GM12892 (cell line): ENCODE measurements around the gene NPNT.

Source experiments
- DNase-seq: peaks from one replicate; pipeline ENCODE4 v3.0.0; 2011; ENCODE audit not compliant: insufficient read length
- FAIRE-seq: peaks from 2 replicates; lab custom pipeline; 2011; peaks lifted over from hg19 to GRCh38; lab: Jason Lieb, UNC
- POLR2A ChIP-seq: IDR thresholded peaks from 2 replicates; pipeline ENCODE4 v1.6.1; 2011; ENCODE audit warnings: low read depth, low read length, control low read depth
- POLR2AphosphoS5 ChIP-seq: IDR thresholded peaks from 2 replicates; pipeline ENCODE4 v1.6.1; 2011; ENCODE audit warnings: low read depth, low read length, control low read depth
- TAF1 ChIP-seq: IDR thresholded peaks from 2 replicates; pipeline ENCODE4 v1.6.1; 2011; ENCODE audit warnings: low read depth, mild to moderate bottlenecking, control low read depth, low read length, borderline replicate concordance

NPNT gene

GRCh38 chr4:105956569-105956968 is 61.3 kb downstream of the NPNT start:
- DNase-seq (no peak), FAIRE-seq (no peak)
- TF ChIP-seq POLR2AphosphoS5 (no peak), POLR2A (no peak), TAF1 (no peak)

- TF ChIP-seq POLR2AphosphoS5 (no peak), POLR2A (no peak), TAF1 (no peak)
- DNase-seq (no peak), FAIRE-seq (no peak)
These were observed 62.4 kb downstream of the NPNT start for GRCh38 chr4:105957680-105958079.

GRCh38 chr4:105963461-105964400 is 68.5 kb downstream of the NPNT start:
- no peak for DNase-seq
- no peak for TF ChIP-seq POLR2AphosphoS5
- no peak for TF ChIP-seq POLR2A
- TF ChIP-seq TAF1: no peak
- FAIRE-seq: no peak

GRCh38 chr4:105965183-105965800 is 70.0 kb downstream of the NPNT start:
- DNase-seq (no peak), FAIRE-seq (no peak)
- TF ChIP-seq TAF1 (no peak), POLR2A (no peak), POLR2AphosphoS5 (no peak)

GRCh38 chr4:105966051-105966450 is 70.8 kb downstream of the NPNT start:
- DNase-seq (no peak), FAIRE-seq (no peak)
- no peak for TF ChIP-seq TAF1
- no peak for TF ChIP-seq POLR2A
- no peak for TF ChIP-seq POLR2AphosphoS5

GRCh38 chr4:105967058-105967658 is 71.9 kb downstream of the NPNT start:
- FAIRE-seq: no peak
- DNase-seq: no peak
- TF ChIP-seq POLR2A: no peak
- TF ChIP-seq TAF1: no peak
- TF ChIP-seq POLR2AphosphoS5: no peak

- TF ChIP-seq POLR2A (no peak), POLR2AphosphoS5 (no peak), TAF1 (no peak)
- no peak for FAIRE-seq
- DNase-seq: no peak
These were observed 74.3 kb downstream of the NPNT start for GRCh38 chr4:105969575-105969974.

GRCh38 chr4:105970371-105970770 is 75.1 kb downstream of the NPNT start:
- TF ChIP-seq POLR2AphosphoS5: no peak
- DNase-seq: no peak
- FAIRE-seq: no peak

GRCh38 chr4:105971036-105971435 is 75.8 kb downstream of the NPNT start:
- TF ChIP-seq TAF1 (no peak), POLR2A (no peak), POLR2AphosphoS5 (no peak)
- FAIRE-seq: no peak
- no peak for DNase-seq

GRCh38 chr4:105972946-105973621 is 77.8 kb downstream of the NPNT start:
- no peak for FAIRE-seq

GRCh38 chr4:105976915-105977314 is 81.6 kb downstream of the NPNT start:
- TF ChIP-seq POLR2A (no peak), POLR2AphosphoS5 (no peak), TAF1 (no peak)
- FAIRE-seq (no peak), DNase-seq (no peak)

More at GRCh38 chr4:105972946-105973621, 77.8 kb downstream of the NPNT start:
- no peak for DNase-seq
- TF ChIP-seq POLR2A: no peak
- no peak for TF ChIP-seq POLR2AphosphoS5
- no peak for TF ChIP-seq TAF1
